ENCODE data around the gene P2RY14. TPM values are rescaled to one million over a fixed set of nuclear protein-coding genes. Genes with fewer than 3 reads are reported as not detected.
A peak's percentile ranks its signal among the peaks of the same experiment; 100 is the strongest.

Gene P2RY14
- total RNA-seq, 1 donor from 2014 or later = not detected

- DNase-seq (ENCODE audit: low read depth, low spot score) = no peak
Observed at GRCh38 chr3:151169262-151169947, 108.9 kb downstream of the P2RY14 start.

GRCh38 chr3:151168269-151169094 lies 109.9 kb downstream of the P2RY14 start:
- H3K9me3 Mint-ChIP-seq = no peaks in the 10 kb centered on the region
- TF ChIP-seq, protein P1, sequence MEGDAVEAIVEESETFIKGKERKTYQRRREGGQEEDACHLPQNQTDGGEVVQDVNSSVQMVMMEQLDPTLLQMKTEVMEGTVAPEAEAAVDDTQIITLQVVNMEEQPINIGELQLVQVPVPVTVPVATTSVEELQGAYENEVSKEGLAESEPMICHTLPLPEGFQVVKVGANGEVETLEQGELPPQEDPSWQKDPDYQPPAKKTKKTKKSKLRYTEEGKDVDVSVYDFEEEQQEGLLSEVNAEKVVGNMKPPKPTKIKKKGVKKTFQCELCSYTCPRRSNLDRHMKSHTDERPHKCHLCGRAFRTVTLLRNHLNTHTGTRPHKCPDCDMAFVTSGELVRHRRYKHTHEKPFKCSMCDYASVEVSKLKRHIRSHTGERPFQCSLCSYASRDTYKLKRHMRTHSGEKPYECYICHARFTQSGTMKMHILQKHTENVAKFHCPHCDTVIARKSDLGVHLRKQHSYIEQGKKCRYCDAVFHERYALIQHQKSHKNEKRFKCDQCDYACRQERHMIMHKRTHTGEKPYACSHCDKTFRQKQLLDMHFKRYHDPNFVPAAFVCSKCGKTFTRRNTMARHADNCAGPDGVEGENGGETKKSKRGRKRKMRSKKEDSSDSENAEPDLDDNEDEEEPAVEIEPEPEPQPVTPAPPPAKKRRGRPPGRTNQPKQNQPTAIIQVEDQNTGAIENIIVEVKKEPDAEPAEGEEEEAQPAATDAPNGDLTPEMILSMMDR (conservative IDR thresholded peaks at IDR 0.05) = peak; percentile 84
- H3K4me3 Mint-ChIP-seq = no peak overlapping the region
- DNase-seq (ENCODE audit: low read depth, low spot score) = peak; percentile 59
- no peaks in the 10 kb centered on the region for H3K27me3 Mint-ChIP-seq (ENCODE audit: low read depth)
- peaks cover 20% of the 10 kb centered on the region for H3K4me1 Mint-ChIP-seq
- H3K36me3 Mint-ChIP-seq (ENCODE audit: low read depth) = no peaks in the 10 kb centered on the region
- no peak overlapping the region for H3K27ac Mint-ChIP-seq (ENCODE audit: unreplicated experiment)

More at GRCh38 chr3:151169262-151169947, 108.9 kb downstream of the P2RY14 start:
- Mint-ChIP-seq H3K27me3 (ENCODE audit: low read depth) (no peaks in the 10 kb centered on the region), H3K27ac (ENCODE audit: unreplicated experiment) (no peak overlapping the region), H3K9me3 (no peaks in the 10 kb centered on the region), H3K4me3 (no peak overlapping the region), H3K36me3 (ENCODE audit: low read depth) (no peaks in the 10 kb centered on the region), H3K4me1 (peaks cover 20% of the 10 kb centered on the region)
- TF ChIP-seq, protein P1 (conservative IDR thresholded peaks at IDR 0.05) = no peak

DNA sequence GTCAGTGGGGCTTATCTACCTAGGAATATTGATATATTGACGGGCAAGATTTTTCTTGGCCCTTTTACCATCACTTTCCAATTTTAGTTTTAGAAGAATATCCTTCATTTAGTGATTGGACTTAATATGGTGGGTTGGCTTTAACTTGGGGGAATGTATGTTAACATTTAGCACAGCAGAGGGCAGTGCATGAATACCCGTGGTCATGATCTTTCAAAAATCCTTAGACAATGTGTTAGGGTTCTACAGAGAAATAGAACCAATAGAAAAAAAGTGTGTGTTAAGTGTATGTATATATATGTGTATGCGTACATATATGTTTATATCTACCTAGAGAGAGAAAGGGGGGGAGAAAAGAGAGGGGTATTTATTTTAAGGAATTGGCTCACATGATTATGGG lies 112.2 kb downstream of the P2RY14 start:
- H3K36me3 Mint-ChIP-seq (ENCODE audit: low read depth) = peaks cover 3% of the 10 kb centered on the region
- TF ChIP-seq, protein P1 (conservative IDR thresholded peaks at IDR 0.05) = no peak

GRCh38 chr3:151165226-151165625 lies 113.1 kb downstream of the P2RY14 start:
- TF ChIP-seq, protein P1 (conservative IDR thresholded peaks at IDR 0.05) = no peak
- Mint-ChIP-seq H3K27me3 (ENCODE audit: low read depth) (no peaks in the 10 kb centered on the region), H3K4me1 (no peaks in the 10 kb centered on the region), H3K36me3 (ENCODE audit: low read depth) (peaks cover 3% of the 10 kb centered on the region), H3K4me3 (no peak overlapping the region), H3K27ac (ENCODE audit: unreplicated experiment) (no peak overlapping the region), H3K9me3 (no peaks in the 10 kb centered on the region)
- no peak for DNase-seq (ENCODE audit: low read depth, low spot score)

More for the DNA sequence above, 112.2 kb downstream of the P2RY14 start:
- H3K4me1 Mint-ChIP-seq = peaks cover 8% of the 10 kb centered on the region
- no peak overlapping the region for H3K4me3 Mint-ChIP-seq
- H3K27ac Mint-ChIP-seq (ENCODE audit: unreplicated experiment) = no peak overlapping the region
- no peaks in the 10 kb centered on the region for H3K27me3 Mint-ChIP-seq (ENCODE audit: low read depth)
- no peaks in the 10 kb centered on the region for H3K9me3 Mint-ChIP-seq
- no peak for DNase-seq (ENCODE audit: low read depth, low spot score)

Other genes starting within 250 kb of the P2RY14 start
- gene MED12L, start 192.9 kb downstream of the P2RY14 start, total RNA-seq = 12.2 and 12.8 TPM in 2 replicates
- not detected in 2 replicates for gene GPR171, start 75.3 kb downstream of the P2RY14 start, total RNA-seq
- not detected in 2 replicates for gene GPR87, start 38.3 kb upstream of the P2RY14 start, total RNA-seq
- gene P2RY13, start 51.0 kb upstream of the P2RY14 start, total RNA-seq = not detected in 2 replicates
- gene P2RY12, start 106.2 kb upstream of the P2RY14 start, total RNA-seq = not detected in 2 replicates
- gene IGSF10, start 182.5 kb upstream of the P2RY14 start, total RNA-seq = not detected in 2 replicates